IPS-NIHi11 (cell line): ENCODE measurements around the gene ZBTB4.
"Not testable (repeated sequence)": the region's sequence is repeated elsewhere in the genome, so short reads cannot be mapped to it uniquely, and the experiment has no call there.

Experiments
- DNase-seq: peaks from one replicate; pipeline ENCODE4 v3.0.0; 2012; ENCODE audit warnings: mixed read lengths, low spot score

Gene ZBTB4

GRCh38 chr17:7491583-7491982, 12.2 kb upstream of the ZBTB4 start:
- no peak for DNase-seq

- DNase-seq = no peak
Observed at GRCh38 chr17:7490144-7490543, 10.7 kb upstream of the ZBTB4 start.

- DNase-seq = no peak
Observed at GRCh38 chr17:7486181-7486580, 6.8 kb upstream of the ZBTB4 start.

- no peak for DNase-seq
Observed at GRCh38 chr17:7484919-7485377, 5.5 kb upstream of the ZBTB4 start.

- peak; percentile 97 for DNase-seq
Observed at GRCh38 chr17:7484067-7484918, 4.9 kb upstream of the ZBTB4 start, which contains the start of gene POLR2A. TSS of gene POLR2A (plus strand) at chr17:7484366.

- DNase-seq = peak; percentile 90
Observed at GRCh38 chr17:7483255-7484066, 4.0 kb upstream of the ZBTB4 start.

- not testable (repeated sequence) for DNase-seq
Observed at GRCh38 chr17:7482742-7483088, 3.3 kb upstream of the ZBTB4 start.

- not testable (repeated sequence) for DNase-seq
Observed at GRCh38 chr17:7481842-7482741, 2.7 kb upstream of the ZBTB4 start.

- DNase-seq = not testable (repeated sequence)
Observed at GRCh38 chr17:7481275-7481674, 1.8 kb upstream of the ZBTB4 start, which contains the start of gene SLC35G6. TSS of gene SLC35G6 (plus strand) at chr17:7481446. CDS start at chr17:7481517, 71 bp downstream.

- no peak for DNase-seq
Observed at GRCh38 chr17:7480089-7480384, 606 bp upstream of the ZBTB4 start.

- peak; percentile 77 for DNase-seq
Observed at GRCh38 chr17:7478276-7479212, 887 bp downstream of the ZBTB4 start.

- peak; percentile 28 for DNase-seq
Observed at GRCh38 chr17:7477392-7478275, 1.8 kb downstream of the ZBTB4 start.

- DNase-seq = no peak
Observed at GRCh38 chr17:7476951-7477350, 2.5 kb downstream of the ZBTB4 start.

GRCh38 chr17:7476494-7476893, 2.9 kb downstream of the ZBTB4 start:
- DNase-seq = no peak

GRCh38 chr17:7475764-7476422, 3.5 kb downstream of the ZBTB4 start:
- DNase-seq = no peak

GRCh38 chr17:7474767-7475166, 4.7 kb downstream of the ZBTB4 start:
- not testable (repeated sequence) for DNase-seq

- DNase-seq = no peak
Observed at GRCh38 chr17:7471729-7472128, 7.7 kb downstream of the ZBTB4 start.

GRCh38 chr17:7470457-7470973, 8.9 kb downstream of the ZBTB4 start:
- DNase-seq = not testable (repeated sequence)

GRCh38 chr17:7469843-7470242, 9.6 kb downstream of the ZBTB4 start:
- not testable (repeated sequence) for DNase-seq
